H1 (cell line): ENCODE results near the gene KISS1R. TPM values are rescaled to one million over a fixed set of nuclear protein-coding genes. Genes with fewer than 3 reads are reported as not detected.

ENCODE experiments used
- CTCF ChIA-PET: fragments of 300-600 bp; sonication (Branson Sonifier 250); formaldehyde crosslinking; loops from one replicate; lab custom pipeline; 2021; ENCODE audit not compliant: partially characterized antibody; lab: Charles Lee
- POLR2A ChIA-PET: fragments of 300-600 bp; sonication (Branson Sonifier 250); formaldehyde crosslinking; loops from one replicate; lab custom pipeline; 2021; ENCODE audit warnings: inconsistent platforms; ENCODE audit not compliant: partially characterized antibody; lab: Charles Lee
- DNase-seq, 2 experiments: peaks; one replicate each; pipeline versions ENCODE4 v3.0.0 to v3.0.0-alpha.2; 2010 to 2022; ENCODE audit warnings: low spot score in 2 of 2, low read depth in 1 of 2, mixed read lengths in 1 of 2
- FAIRE-seq: peaks from 2 replicates; lab custom pipeline; 2011; peaks lifted over from hg19 to GRCh38; lab: Jason Lieb, UNC
- H2AFZ ChIP-seq: 2 replicates; pipeline ENCODE4 v1.8.1; 2012; ENCODE audit warnings: low read length, inconsistent platforms
- H2AK5ac ChIP-seq: 2 replicates; pipeline ENCODE4 v1.6.1; 2013; ENCODE audit warnings: low read depth, low read length
- H2BK120ac ChIP-seq: replicated peaks from 2 replicates; pipeline ENCODE3; 2013; ENCODE audit warnings: low read depth, low read length, inconsistent platforms
- H2BK12ac ChIP-seq: 2 replicates; pipeline ENCODE4 v1.6.1; 2013; ENCODE audit warnings: low read depth, low read length
- H2BK15ac ChIP-seq: 2 replicates; pipeline ENCODE4 v1.6.1; 2013; ENCODE audit warnings: low read length
- H2BK20ac ChIP-seq: 2 replicates; pipeline ENCODE4 v1.6.1; 2013; ENCODE audit warnings: low read length
- H2BK5ac ChIP-seq: 2 replicates; pipeline ENCODE4 v1.6.1; 2013; ENCODE audit warnings: low read depth, low read length
- H3K14ac ChIP-seq: 2 replicates; pipeline ENCODE4 v1.6.1; 2013; ENCODE audit warnings: inconsistent platforms; ENCODE audit not compliant: insufficient read length
- H3K18ac ChIP-seq: 2 replicates; pipeline ENCODE4 v1.6.1; 2013; ENCODE audit warnings: low read length; ENCODE audit errors: extremely low read depth
- H3K23ac ChIP-seq: 2 replicates; pipeline ENCODE4 v1.6.1; 2013; ENCODE audit warnings: inconsistent platforms; ENCODE audit not compliant: insufficient read length
- H3K23me2 ChIP-seq: 2 replicates; pipeline ENCODE4 v1.6.1; 2013; ENCODE audit warnings: low read depth, low read length
- H3K27ac ChIP-seq: 2 replicates; pipeline ENCODE4 v1.6.1; 2011; ENCODE audit warnings: low read depth, low read length, inconsistent platforms
- H3K27me3 ChIP-seq, 4 experiments: replicated peaks in 1 of 4; 1 replicate in 1 of 4; 2 replicates in 3 of 4; pipeline versions ENCODE4 v1.6.1 to v1.8.1; 2011 to 2013; ENCODE audit warnings: low read length in 3 of 4, mild to moderate bottlenecking in 3 of 4, inconsistent platforms in 2 of 4, mixed read lengths in 2 of 4, moderate library complexity in 1 of 4; ENCODE audit not compliant: control insufficient read depth in 3 of 4, insufficient read depth in 3 of 4; ENCODE audit errors: extremely low read depth in 1 of 4
- H3K36me3 ChIP-seq, 4 experiments: 2 replicates each; pipeline versions ENCODE4 v1.6.1 to v1.8.1; 2011 to 2013; ENCODE audit warnings: mild to moderate bottlenecking in 4 of 4, low read length in 3 of 4, moderate library complexity in 2 of 4, control low read depth in 1 of 4, inconsistent platforms in 1 of 4; ENCODE audit not compliant: insufficient read depth in 4 of 4, control insufficient read depth in 2 of 4
- H3K4ac ChIP-seq: replicated peaks from 2 replicates; pipeline ENCODE3; 2013; ENCODE audit warnings: low read length, low read depth, mixed read lengths, inconsistent platforms; ENCODE audit not compliant: insufficient read length
- H3K4me1 ChIP-seq, 4 experiments: replicated peaks in 1 of 4; 1 replicate in 1 of 4; 2 replicates in 3 of 4; pipeline versions ENCODE4 v1.6.1 to v1.8.1; 2011 to 2013; ENCODE audit warnings: low read length in 3 of 4, inconsistent platforms in 2 of 4, mixed read lengths in 1 of 4; ENCODE audit not compliant: insufficient read depth in 4 of 4, control insufficient read depth in 3 of 4
- H3K4me2 ChIP-seq, 2 experiments: 2 replicates each; pipeline versions ENCODE4 v1.6.1 to v1.8.1; 2011 to 2013; ENCODE audit warnings: low read depth in 2 of 2, low read length in 2 of 2, control low read depth in 1 of 2, inconsistent platforms in 1 of 2, mild to moderate bottlenecking in 1 of 2; ENCODE audit not compliant: insufficient read depth in 1 of 2
- H3K4me3 ChIP-seq, 4 experiments: fragments of 200-600, 300-600 bp in 1 of 4; sonication (generic), shearing (Covaris generic), sonication (Bioruptor Twin) in 1 of 4; 2 replicates each; pipeline versions ENCODE4 v1.5.1 to v1.8.1; 2011 to 2016; ENCODE audit warnings: low read length in 4 of 4, low read depth in 3 of 4, control low read depth in 2 of 4, inconsistent platforms in 2 of 4, mild to moderate bottlenecking in 2 of 4, mixed read lengths in 1 of 4, moderate library complexity in 1 of 4; ENCODE audit not compliant: insufficient read depth in 2 of 4; ENCODE audit errors: extremely low read depth in 1 of 4
- H3K56ac ChIP-seq: replicated peaks from 2 replicates; pipeline ENCODE3; 2013; ENCODE audit warnings: low read depth, mild to moderate bottlenecking, mixed read lengths, low read length, inconsistent platforms; ENCODE audit not compliant: insufficient read length
- H3K79me1 ChIP-seq: 2 replicates; pipeline ENCODE4 v1.6.1; 2013; ENCODE audit warnings: low read depth, low read length, control low read depth
- H3K79me2 ChIP-seq, 2 experiments: 2 replicates each; pipeline versions ENCODE4 v1.6.1 to v1.8.1; 2012 to 2013; ENCODE audit warnings: low read length in 2 of 2, mild to moderate bottlenecking in 2 of 2, inconsistent platforms in 1 of 2; ENCODE audit not compliant: insufficient read depth in 2 of 2, control insufficient read depth in 1 of 2
- H3K9ac ChIP-seq, 4 experiments: replicated peaks in 1 of 4; 1 replicate in 1 of 4; 2 replicates in 3 of 4; pipeline versions ENCODE4 v1.6.1 to v1.8.1; 2011 to 2013; ENCODE audit warnings: low read depth in 3 of 4, low read length in 3 of 4, control low read depth in 2 of 4, mild to moderate bottlenecking in 2 of 4, moderate library complexity in 2 of 4, inconsistent platforms in 1 of 4; ENCODE audit errors: extremely low read depth in 1 of 4
- H3K9me3 ChIP-seq, 2 experiments: 2 replicates each; pipeline versions ENCODE4 v1.6.1 to v1.8.1; 2012 to 2013; ENCODE audit warnings: mild to moderate bottlenecking in 2 of 2, moderate library complexity in 2 of 2, control low read depth in 1 of 2, inconsistent platforms in 1 of 2, low read depth in 1 of 2, low read length in 1 of 2, mixed read lengths in 1 of 2; ENCODE audit not compliant: insufficient read depth in 2 of 2
- H4K20me1 ChIP-seq, 2 experiments: replicated peaks in 1 of 2; 2 replicates each; pipeline versions ENCODE3 to v1.8.1; 2011 to 2013; ENCODE audit warnings: inconsistent platforms in 2 of 2, low read length in 2 of 2, mild to moderate bottlenecking in 1 of 2; ENCODE audit not compliant: insufficient read depth in 2 of 2, control insufficient read depth in 1 of 2
- H4K5ac ChIP-seq: 2 replicates; pipeline ENCODE4 v1.6.1; 2013; ENCODE audit warnings: low read length, low read depth, mixed read lengths, inconsistent platforms; ENCODE audit not compliant: insufficient read length
- H4K8ac ChIP-seq: 2 replicates; pipeline ENCODE4 v1.8.0; 2013; ENCODE audit warnings: mild to moderate bottlenecking, moderate library complexity, low read length, inconsistent platforms; ENCODE audit not compliant: insufficient read depth; ENCODE audit errors: extremely low read depth
- H4K91ac ChIP-seq: replicated peaks from 2 replicates; pipeline ENCODE3; 2013; ENCODE audit warnings: low read length, mixed read lengths, inconsistent platforms; ENCODE audit not compliant: insufficient read length
- CTCF ChIP-seq, 3 experiments: IDR thresholded peaks; 1 replicate in 2 of 3; 2 replicates in 1 of 3; pipeline versions ENCODE4 v1.5.1 to v1.6.1; 2011; ENCODE audit warnings: low read length in 3 of 3, mild to moderate bottlenecking in 3 of 3, inconsistent platforms in 2 of 3, low read depth in 1 of 3, moderate library complexity in 1 of 3; ENCODE audit not compliant: insufficient read depth in 1 of 3; ENCODE audit errors: control extremely low read depth in 1 of 3
- RAD21 ChIP-seq, 2 experiments: IDR thresholded peaks in 1 of 2; conservative IDR thresholded peaks in 1 of 2; 2 replicates each; pipeline ENCODE4 v1.6.1; 2011; ENCODE audit warnings: low read depth in 2 of 2, low read length in 2 of 2, improper control_type of control experiment in 1 of 2, inconsistent platforms in 1 of 2, mild to moderate bottlenecking in 1 of 2, moderate library complexity in 1 of 2
- SIRT6 ChIP-seq: IDR thresholded peaks from one replicate; pipeline ENCODE4 v1.7.1; 2012; ENCODE audit warnings: low read length, inconsistent platforms
- WGBS, 2 experiments: shearing (Covaris generic) in 1 of 2; methylation state at CpG; one replicate each; pipeline versions ENCODE4 v1.1.6 to v1.1.7; 2013 to 2015; ENCODE audit warnings: low lambda C conversion rate in 2 of 2, mixed read lengths in 2 of 2, inconsistent platforms in 1 of 2, low coverage in 1 of 2, missing lambda C conversion rate in 1 of 2; ENCODE audit not compliant: insufficient replicate concordance in 2 of 2, insufficient coverage in 1 of 2, insufficient read length in 1 of 2; ENCODE audit errors: extremely low coverage in 1 of 2, missing lambda C conversion rate in 1 of 2; 5-methylcytosine and 5-hydroxymethylcytosine counted together
- polyA plus RNA-seq, 7 experiments: library from polyadenylated mRNA; depleted of rRNA in 3 of 7; stranded (reverse) in 5 of 7; unstranded in 2 of 7; fragments of >200 nt in 5 of 7; fragments of 200-250 nt in 2 of 7; gene quantifications; 1 replicate in 5 of 7; 2 replicates in 1 of 7; 4 replicates in 1 of 7; pipeline versions ENCODE4 v1.2.1 to v1.2.3, GENCODE V29; 2011 to 2013; ENCODE audit warnings: missing spikeins in 2 of 7, mixed read lengths in 2 of 7
- total RNA-seq: library from RNA; stranded (reverse); fragmentation: NEBNext Ultra II Directional; extraction: Animal tissue kit (Norgen Biotek cat#: 25700); gene quantifications from 2 replicates; pipeline ENCODE4 v1.2.1, GENCODE V29; 2021

KISS1R gene
- total and polyA plus RNA-seq, 2 of the 8 experiments (the other 6 are each of a cell fraction or from before 2014, with no cell fraction given), result 2.3 to 2.7 TPM

- no peak for DNase-seq
- H3K23me2 ChIP-seq, result no peaks in the 10 kb centered on the region
- 96% methylated on average over 28 of the region's 28 CpGs; no CpG with 5 or more reads in 1 of the 2 experiments for WGBS, 2 experiments
Observed at GRCh38 chr19:875265-875879, 41.8 kb upstream of the KISS1R start.

More at GRCh38 chr19:875265-875879, 41.8 kb upstream of the KISS1R start:
- no peak overlapping the region for H2BK5ac ChIP-seq
- CTCF ChIA-PET, result interaction anchor here (0.7 to 3.1 kb wide), 17 partner anchors 9 to 205 kb away, joined by 3 to 16 read pairs (median 4); partner anchors contain the start of genes MED16 and RNU6-9
- H3K23ac ChIP-seq, result no peak overlapping the region
- H2BK12ac ChIP-seq, result no peak overlapping the region
- no peak for FAIRE-seq
- H3K36me3 ChIP-seq, result peaks cover 0 to 10% (median 0%) of the 10 kb centered on the region in 4 experiments; a peak in 3 of 8 replicates
- H2BK20ac ChIP-seq, result no peak overlapping the region
- H4K5ac ChIP-seq, result no peak overlapping the region
- peaks cover 0 to 10% (median 4%) of the 10 kb centered on the region in 4 experiments; a peak in 5 of 7 replicates for H3K4me1 ChIP-seq
- H2AFZ ChIP-seq, result no peak overlapping the region
- H3K27ac ChIP-seq, result no peak overlapping the region
- no peak overlapping the region for H3K18ac ChIP-seq
- no peak overlapping the region for H3K4ac ChIP-seq
- H2BK15ac ChIP-seq, result no peak overlapping the region
- H3K9me3 ChIP-seq, result peaks cover 0 to 3% of the 10 kb centered on the region in 2 experiments; a peak in 1 of 4 replicates
- H3K14ac ChIP-seq, result no peak overlapping the region
- no peak overlapping the region for H4K8ac ChIP-seq
- TF ChIP-seq SIRT6, result no peak
- TF ChIP-seq CTCF (IDR thresholded peaks at IDR 0.05; ENCODE audit: control extremely low read depth in 1 of 3, insufficient read depth in 1 of 3, low read depth in 1 of 3, low read length in 3 of 3), result peak; percentile 27 to 51 (median 29)
- TF ChIP-seq RAD21 (IDR thresholded peaks at IDR 0.05 in 1 of 2, conservative IDR thresholded peaks at IDR 0.05 in 1 of 2; ENCODE audit: low read depth in 2 of 2, low read length in 2 of 2), result peak in 1 of 2 experiments; percentile 16; a peak in 1 of 4 replicates
- no peak overlapping the region for H3K4me3 ChIP-seq
- H3K27me3 ChIP-seq, result no peaks in the 10 kb centered on the region
- no peak overlapping the region for H3K4me2 ChIP-seq
- H4K91ac ChIP-seq, result no peak overlapping the region
- no peak overlapping the region for H2AK5ac ChIP-seq
- POLR2A ChIA-PET, result interaction anchor here (0.6 to 11.5 kb wide), 4 partner anchors 12 to 73 kb away, joined by 3 to 82 read pairs (median 5); partner anchors contain the start of genes MED16 and RNU6-9
- H3K56ac ChIP-seq, result no peak overlapping the region
- peaks cover 2% of the 10 kb centered on the region; the same call in 1 of the 2 replicates for H3K79me1 ChIP-seq
- H2BK120ac ChIP-seq, result no peak overlapping the region
- peaks cover 0 to 5% of the 10 kb centered on the region in 2 experiments for H4K20me1 ChIP-seq
- H3K79me2 ChIP-seq, result no peaks in the 10 kb centered on the region
- H3K9ac ChIP-seq, result no peak overlapping the region
